K562 (cell line): ENCODE results near the gene HAUS2. TPM values are rescaled to one million over a fixed set of nuclear protein-coding genes. Genes with fewer than 3 reads are reported as not detected.

Experiments
- CTBP1 ChIP-seq: fragments of 450-650 bp; IDR thresholded peaks from 2 replicates; pipeline ENCODE4 v1.6.1; 2016; ENCODE audit warnings: borderline replicate concordance
- CXXC5 ChIP-seq: fragments of 250-450 bp; sonication (Bioruptor Pico); IDR thresholded peaks from 2 replicates; pipeline ENCODE4 v1.8.0; 2022; ENCODE audit warnings: inconsistent platforms, mild to moderate bottlenecking, moderate library complexity
- FOXK2 ChIP-seq, 2 experiments: fragments of 450-650 bp; IDR thresholded peaks in 1 of 2; conservative IDR thresholded peaks in 1 of 2; 2 replicates each; pipeline ENCODE4 v1.6.1; 2016; ENCODE audit warnings: low read depth in 2 of 2, mild to moderate bottlenecking in 1 of 2
- GABPB2 ChIP-seq: fragments of 250-450 bp; sonication (Bioruptor Pico); conservative IDR thresholded peaks from 2 replicates; pipeline ENCODE4 v1.5.1; 2021; ENCODE audit warnings: mild to moderate bottlenecking
- MCM2 ChIP-seq: fragments of 450-650 bp; IDR thresholded peaks from 2 replicates; pipeline ENCODE4 v1.6.1; 2017; ENCODE audit warnings: low read depth, mild to moderate bottlenecking
- NR2C2 ChIP-seq, 2 experiments: fragments of 200-800 bp in 1 of 2; sonication (Bioruptor generic) in 1 of 2; sonication (generic) in 1 of 2; formaldehyde crosslinking in 1 of 2; IDR thresholded peaks; 2 replicates each; pipeline versions ENCODE4 v1.6.1 to v1.8.0; 2016 to 2022; ENCODE audit warnings: mild to moderate bottlenecking in 1 of 2, missing compliant biosample characterization in 1 of 2, missing genetic modification characterization in 1 of 2, missing genetic modification reagents in 1 of 2
- SUPT5H ChIP-seq: fragments of 450-650 bp; IDR thresholded peaks from 2 replicates; pipeline ENCODE4 v1.6.1; 2016
- UBTF ChIP-seq, 2 experiments: IDR thresholded peaks; 2 replicates each; pipeline ENCODE4 v1.6.1; 2012; ENCODE audit warnings: improper control_type of control experiment in 2 of 2, low read depth in 2 of 2, low read length in 2 of 2, borderline replicate concordance in 1 of 2
- ZNF121 ChIP-seq: sonication (generic); formaldehyde crosslinking; conservative IDR thresholded peaks from 2 replicates; pipeline ENCODE4 v1.8.0; 2022; ENCODE audit warnings: missing genetic modification reagents
- ZNF318 ChIP-seq, 2 experiments: fragments of 450-650 bp; IDR thresholded peaks; 2 replicates each; pipeline ENCODE4 v1.6.1; 2016; ENCODE audit warnings: mild to moderate bottlenecking in 2 of 2, borderline replicate concordance in 1 of 2, low read depth in 1 of 2, moderate library complexity in 1 of 2
- ZNF551 ChIP-seq: fragments of 250-450 bp; sonication (Bioruptor Pico); IDR thresholded peaks from 2 replicates; pipeline ENCODE4 v1.5.0; 2021; ENCODE audit warnings: mild to moderate bottlenecking, moderate library complexity
- polyA plus RNA-seq, 8 experiments: library from polyadenylated mRNA; depleted of rRNA in 4 of 8; stranded (reverse) in 5 of 8; unstranded in 3 of 8; fragments of >200 nt; fragmentation: Nextera tagmentation in 2 of 8; fragmentation: Illumina TruSeq in 1 of 8; extraction: Ambion mirVana in 2 of 8; extraction: Trizol in 1 of 8; gene quantifications; 2 replicates each; pipeline versions ENCODE4 v1.2.1 to v1.2.3, GENCODE V29; 2011 to 2014; ENCODE audit warnings: inconsistent platforms in 1 of 8, missing spikeins in 1 of 8
- total RNA-seq, 7 experiments: library from RNA; depleted of rRNA in 6 of 7; stranded (reverse); fragments of >200 nt in 6 of 7; fragmentation: Illumina TruSeq in 2 of 7; extraction: Trizol in 2 of 7; gene quantifications; 2 replicates each; pipeline versions ENCODE4 v1.2.1 to v1.2.3, GENCODE V29; 2011 to 2021; ENCODE audit warnings: low replicate concordance in 1 of 7
- TF ChIP-seq, protein P1 (sequence below): IDR thresholded peaks from 2 replicates; pipeline ENCODE4 v1.6.1; 2014; ENCODE audit warnings: antibody characterized with exemption

HAUS2 gene
- total and polyA plus RNA-seq, 9 of the 15 experiments (the other 6 are each of a cell fraction or from before 2014, with no cell fraction given) = 30.6 to 64.9 (median 54.1) TPM

DNA sequence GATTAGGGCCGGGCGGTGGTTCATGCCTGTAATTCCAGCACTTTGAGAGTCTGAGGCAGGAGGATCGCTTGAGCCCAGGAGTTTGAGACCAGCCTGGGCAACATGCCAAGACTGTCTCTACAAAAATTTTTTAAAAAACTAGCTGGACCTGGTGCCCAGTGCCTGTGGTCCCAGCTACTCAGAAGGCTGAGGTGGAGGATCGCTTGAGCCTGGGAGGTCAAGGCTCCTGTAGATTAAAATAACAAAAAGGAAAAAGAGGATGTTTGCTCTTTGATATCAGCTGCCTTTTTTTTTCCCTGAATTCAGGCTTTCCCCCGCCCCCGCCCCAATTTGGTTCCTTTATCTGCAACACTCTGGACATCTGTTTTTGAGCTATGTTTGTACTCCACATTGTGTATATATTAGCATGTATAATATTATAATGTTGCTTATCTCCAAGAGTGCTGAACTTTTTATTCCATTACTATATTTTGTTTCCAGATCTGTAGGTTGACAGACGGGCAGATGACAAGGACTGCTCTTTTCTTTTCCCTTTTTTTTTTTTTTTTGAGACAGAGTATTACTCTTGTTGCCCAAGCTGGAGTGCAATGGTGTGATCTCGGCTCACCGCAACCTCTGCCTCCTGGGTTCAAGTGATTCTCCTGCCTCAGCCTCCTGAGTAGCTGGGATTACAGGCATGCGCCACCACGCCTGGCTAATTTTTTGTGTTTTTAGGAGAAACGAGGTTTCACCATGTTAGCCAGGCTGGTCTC is 48.6 kb upstream of the HAUS2 start (continued):
- TF ChIP-seq GABPB2 (CRISPR knock-in tag) (no peak), CTBP1 (0 out of 2 replicates have a peak, but pooled peaks have one; percentile 7), CXXC5 (CRISPR knock-in tag) (peak; percentile 42), ZNF121 (CRISPR knock-in tag) (no peak), ZNF551 (CRISPR knock-in tag) (no peak), FOXK2 (conservative IDR thresholded peaks at IDR 0.05 in 1 of 2, IDR thresholded peaks at IDR 0.05 in 1 of 2; ENCODE audit: low read depth in 2 of 2) (peak in 1 of 2 experiments; percentile 37; a peak in 1 of 4 replicates), ZNF318 (IDR thresholded peaks at IDR 0.05; ENCODE audit: borderline replicate concordance in 1 of 2, low read depth in 1 of 2) (peak in 1 of 2 experiments; percentile 51; a peak in 1 of 4 replicates), SUPT5H (no peak), NR2C2 (CRISPR knock-in tag; IDR thresholded peaks at IDR 0.05) (no peak), NR2C2 (tag; IDR thresholded peaks at IDR 0.05) (0 out of 2 replicates have a peak, but pooled peaks have one; percentile 3), UBTF (IDR thresholded peaks at IDR 0.05; ENCODE audit: borderline replicate concordance in 1 of 2, low read depth in 2 of 2, low read length in 2 of 2) (no peak), MCM2 (no peak)
- TF ChIP-seq, protein P1, sequence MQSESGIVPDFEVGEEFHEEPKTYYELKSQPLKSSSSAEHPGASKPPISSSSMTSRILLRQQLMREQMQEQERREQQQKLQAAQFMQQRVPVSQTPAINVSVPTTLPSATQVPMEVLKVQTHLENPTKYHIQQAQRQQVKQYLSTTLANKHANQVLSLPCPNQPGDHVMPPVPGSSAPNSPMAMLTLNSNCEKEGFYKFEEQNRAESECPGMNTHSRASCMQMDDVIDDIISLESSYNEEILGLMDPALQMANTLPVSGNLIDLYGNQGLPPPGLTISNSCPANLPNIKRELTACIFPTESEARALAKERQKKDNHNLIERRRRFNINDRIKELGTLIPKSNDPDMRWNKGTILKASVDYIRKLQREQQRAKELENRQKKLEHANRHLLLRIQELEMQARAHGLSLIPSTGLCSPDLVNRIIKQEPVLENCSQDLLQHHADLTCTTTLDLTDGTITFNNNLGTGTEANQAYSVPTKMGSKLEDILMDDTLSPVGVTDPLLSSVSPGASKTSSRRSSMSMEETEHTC = no peak
